SU-DHL-6 (cell line): ENCODE measurements around the gene EPHA7.

ENCODE experiments used
- H2AFZ ChIP-seq: fragments of 200-600 bp; sonication (generic); 2 replicates; pipeline ENCODE4 v1.6.1; 2014; ENCODE audit warnings: low read depth, mild to moderate bottlenecking, moderate library complexity, mixed read lengths, antibody characterized with exemption, low read length; ENCODE audit not compliant: severe bottlenecking
- H3F3A ChIP-seq: fragments of 200-600 bp; shearing (Covaris generic); 2 replicates; pipeline ENCODE4 v1.6.0; 2016; ENCODE audit warnings: antibody characterized with exemption, mild to moderate bottlenecking; ENCODE audit not compliant: insufficient read depth
- H3K27ac ChIP-seq: fragments of 200-600 bp; sonication (generic); 2 replicates; pipeline ENCODE4 v1.5.1; 2016; ENCODE audit warnings: low read depth, mild to moderate bottlenecking, low read length, moderate library complexity, mixed read lengths
- H3K27me3 ChIP-seq: fragments of 200-600 bp; sonication (generic), shearing (Covaris generic); 2 replicates; pipeline ENCODE4 v1.6.0; 2014; ENCODE audit warnings: mild to moderate bottlenecking, low read length
- H3K36me3 ChIP-seq: fragments of 200-600 bp; sonication (generic); 2 replicates; pipeline ENCODE4 v1.6.1; 2014; ENCODE audit warnings: mild to moderate bottlenecking, low read length, mixed read lengths
- H3K4me2 ChIP-seq: fragments of 300-600, 200-600 bp; shearing (Covaris generic), sonication (generic); 2 replicates; pipeline ENCODE4 v1.6.0; 2014; ENCODE audit warnings: low read length, low read depth, mild to moderate bottlenecking; ENCODE audit not compliant: poor library complexity, severe bottlenecking
- H3K4me3 ChIP-seq: fragments of 200-600 bp; sonication (generic); 2 replicates; pipeline ENCODE4 v1.5.1; 2014; ENCODE audit warnings: antibody characterized with exemption, low read length, mild to moderate bottlenecking, mixed read lengths; ENCODE audit not compliant: insufficient read depth, poor library complexity, severe bottlenecking
- H3K79me2 ChIP-seq: fragments of 200-600 bp; sonication (generic); 2 replicates; pipeline ENCODE4 v1.6.1; 2014; ENCODE audit warnings: mild to moderate bottlenecking, low read length, moderate library complexity; ENCODE audit not compliant: insufficient read depth
- H3K9ac ChIP-seq: fragments of 200-600 bp; sonication (generic); 2 replicates; pipeline ENCODE4 v1.7.0; 2014; ENCODE audit warnings: mild to moderate bottlenecking, low read length
- H3K9me2 ChIP-seq: fragments of 200-600 bp; sonication (generic); replicated peaks from 2 replicates; pipeline ENCODE4 v1.6.1; 2014; ENCODE audit warnings: low read length; ENCODE audit not compliant: insufficient read depth
- H3K9me3 ChIP-seq: fragments of 200-600 bp; sonication (generic); 2 replicates; pipeline ENCODE4 v1.6.1; 2014; ENCODE audit warnings: low read length, mixed read lengths; ENCODE audit not compliant: insufficient read depth
- H4K20me1 ChIP-seq: fragments of 200-600 bp; sonication (generic); 2 replicates; pipeline ENCODE4 v1.6.1; 2014; ENCODE audit warnings: low read depth, mild to moderate bottlenecking, antibody characterized with exemption, low read length, moderate library complexity, mixed read lengths
- CTCF ChIP-seq: fragments of 200-600 bp; sonication (generic); IDR thresholded peaks from one replicate; pipeline ENCODE4 v1.5.1; 2017; ENCODE audit warnings: antibody characterized with exemption, mild to moderate bottlenecking, low read length, moderate library complexity; ENCODE audit not compliant: insufficient read depth, poor library complexity, severe bottlenecking
- EZH2phosphoT487 ChIP-seq: fragments of 200-600 bp; sonication (generic), shearing (Covaris generic); conservative IDR thresholded peaks from 2 replicates; pipeline ENCODE4 v1.6.1; 2018; ENCODE audit warnings: mild to moderate bottlenecking, antibody characterized with exemption, low read length, moderate library complexity, mixed read lengths

EPHA7 gene

GRCh38 chr6:93235775-93236174 lies 183.6 kb downstream of the EPHA7 start:
- H3F3A ChIP-seq: no peaks in the 10 kb centered on the region
- H4K20me1 ChIP-seq: no peaks in the 10 kb centered on the region
- H3K27me3 ChIP-seq: no peaks in the 10 kb centered on the region
- no peak overlapping the region for H3K4me3 ChIP-seq
- TF ChIP-seq EZH2phosphoT487: no peak
- TF ChIP-seq CTCF: no peak
- no peaks in the 10 kb centered on the region for H3K9me3 ChIP-seq
- no peaks in the 10 kb centered on the region for H3K79me2 ChIP-seq
- H3K9ac ChIP-seq: no peak overlapping the region
- H3K9me2 ChIP-seq: no peaks in the 10 kb centered on the region
- H3K27ac ChIP-seq: no peak overlapping the region
- H3K4me2 ChIP-seq: no peak overlapping the region
- H2AFZ ChIP-seq: no peak overlapping the region
- no peaks in the 10 kb centered on the region for H3K36me3 ChIP-seq

- Histone ChIP-seq H4K20me1 (no peaks in the 10 kb centered on the region), H3K4me3 (no peak overlapping the region), H3K9ac (no peak overlapping the region), H2AFZ (no peak overlapping the region), H3K27ac (no peak overlapping the region), H3F3A (no peaks in the 10 kb centered on the region), H3K9me3 (no peaks in the 10 kb centered on the region), H3K4me2 (no peak overlapping the region), H3K36me3 (no peaks in the 10 kb centered on the region), H3K79me2 (no peaks in the 10 kb centered on the region), H3K27me3 (no peaks in the 10 kb centered on the region), H3K9me2 (no peaks in the 10 kb centered on the region)
- no peak for TF ChIP-seq CTCF
Observed at GRCh38 chr6:93226822-93227221, 192.5 kb downstream of the EPHA7 start.

- H3F3A ChIP-seq: no peaks in the 10 kb centered on the region
- no peaks in the 10 kb centered on the region for H3K79me2 ChIP-seq
- H4K20me1 ChIP-seq: no peaks in the 10 kb centered on the region
- TF ChIP-seq EZH2phosphoT487: no peak
- no peak for TF ChIP-seq CTCF
- H3K36me3 ChIP-seq: no peaks in the 10 kb centered on the region
- H3K9ac ChIP-seq: no peak overlapping the region
- H3K9me3 ChIP-seq: no peaks in the 10 kb centered on the region
- H3K27ac ChIP-seq: no peak overlapping the region
- H3K27me3 ChIP-seq: no peaks in the 10 kb centered on the region
- no peak overlapping the region for H3K4me3 ChIP-seq
- no peaks in the 10 kb centered on the region for H3K9me2 ChIP-seq
- H3K4me2 ChIP-seq: no peak overlapping the region
- H2AFZ ChIP-seq: no peak overlapping the region
Observed at GRCh38 chr6:93222071-93222851, 197.1 kb downstream of the EPHA7 start.
